GM21528 (cell line): Measurements from ENCODE around the gene EMP3.
"Not testable (repeated sequence)": the region's sequence is repeated elsewhere in the genome, so short reads cannot be mapped to it uniquely, and the experiment has no call there.

Experiments used
- ATAC-seq: cut with Tn5 transposase; IDR thresholded peaks from one replicate; pipeline ENCODE4 v1.9.1; 2021; ENCODE audit warnings: mild to moderate bottlenecking, moderate library complexity; ENCODE audit not compliant: unreplicated experiment, low FRiP score

EMP3 gene

GRCh38 chr19:48325265-48325910 is at the start of gene EMP3:
TSS of gene EMP3 (plus strand) at chr19:48325552. CDS start at chr19:48326845, 1,293 bp downstream.
- ATAC-seq: no peak

GRCh38 chr19:48279747-48280146 is 45.6 kb upstream of the EMP3 start:
- no peak for ATAC-seq

GRCh38 chr19:48283908-48284307 is 41.4 kb upstream of the EMP3 start:
- no peak for ATAC-seq

- ATAC-seq: no peak
Observed at GRCh38 chr19:48284896-48285295, 40.5 kb upstream of the EMP3 start.

DNA sequence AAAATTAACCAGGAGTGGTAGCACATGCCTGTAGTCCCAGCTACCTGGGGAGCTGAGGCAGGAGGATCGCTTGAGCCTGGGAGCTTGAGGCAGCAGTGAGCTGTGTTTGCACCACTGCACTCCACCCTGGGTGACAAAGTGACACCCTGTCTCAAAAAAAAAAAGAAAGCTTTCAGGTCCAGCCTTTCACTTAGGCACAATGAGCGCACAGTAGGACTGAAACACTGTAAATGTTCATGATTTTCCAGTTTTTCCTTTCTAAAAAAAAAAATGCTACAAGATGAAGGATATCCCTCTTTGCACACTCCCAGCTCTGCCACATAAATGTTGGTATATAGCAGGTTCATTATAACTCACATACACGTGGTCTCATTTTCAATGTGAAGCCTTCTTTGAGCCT is 37.6 kb upstream of the EMP3 start:
- no peak for ATAC-seq

GRCh38 chr19:48290401-48290770 is 35.0 kb upstream of the EMP3 start:
- ATAC-seq: no peak

DNA sequence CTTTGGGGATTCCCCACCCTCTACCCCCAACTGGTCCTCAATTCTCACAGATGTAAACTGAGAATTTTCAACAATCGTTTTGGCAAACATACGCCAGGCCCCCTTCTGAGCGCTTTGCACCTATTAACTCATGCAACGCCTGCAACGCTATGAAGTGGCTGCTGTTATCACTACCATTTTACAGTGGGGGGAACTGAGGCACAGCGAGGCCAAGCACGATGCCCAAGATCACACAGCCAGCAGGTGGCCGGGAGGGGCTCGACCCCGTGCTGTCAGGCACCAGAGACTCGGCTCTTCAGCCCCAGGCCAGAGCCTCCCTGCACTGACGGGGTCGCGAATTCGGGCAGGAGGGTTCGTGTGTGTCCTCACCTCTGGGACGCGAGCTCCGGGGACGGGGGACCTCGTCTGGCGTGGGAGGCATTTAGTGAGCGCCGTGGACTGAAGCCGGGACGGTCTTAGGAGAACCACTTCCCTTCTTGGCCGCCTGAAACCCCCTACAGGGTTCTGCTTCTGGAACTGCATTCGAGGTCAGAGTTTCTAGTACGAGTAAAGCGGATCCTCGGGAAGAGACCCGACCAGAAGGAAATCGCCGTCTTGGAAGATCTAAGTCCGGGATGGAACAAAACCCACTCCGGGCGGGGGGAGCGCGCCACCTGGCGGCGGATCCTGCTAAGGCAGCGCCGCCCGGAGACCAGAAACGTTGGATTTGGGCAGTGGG is 34.4 kb upstream of the EMP3 start:
- ATAC-seq: no peak

- ATAC-seq: not testable (repeated sequence)
Observed at GRCh38 chr19:48291489-48291815, 33.9 kb upstream of the EMP3 start.

- no peak for ATAC-seq
Observed at GRCh38 chr19:48292798-48293197, 32.6 kb upstream of the EMP3 start.

- no peak for ATAC-seq
Observed at GRCh38 chr19:48295458-48295857, 29.9 kb upstream of the EMP3 start.

GRCh38 chr19:48296963-48297734 is 28.2 kb upstream of the EMP3 start:
- no peak for ATAC-seq

GRCh38 chr19:48297975-48298374 is 27.4 kb upstream of the EMP3 start:
- ATAC-seq: no peak

GRCh38 chr19:48301886-48302599 is 23.3 kb upstream of the EMP3 start:
- ATAC-seq: no peak

GRCh38 chr19:48302600-48302959 is 22.8 kb upstream of the EMP3 start:
- ATAC-seq: no peak

GRCh38 chr19:48303367-48303766 is 22.0 kb upstream of the EMP3 start:
- ATAC-seq: no peak

GRCh38 chr19:48303866-48304265 is 21.5 kb upstream of the EMP3 start:
- no peak for ATAC-seq

DNA sequence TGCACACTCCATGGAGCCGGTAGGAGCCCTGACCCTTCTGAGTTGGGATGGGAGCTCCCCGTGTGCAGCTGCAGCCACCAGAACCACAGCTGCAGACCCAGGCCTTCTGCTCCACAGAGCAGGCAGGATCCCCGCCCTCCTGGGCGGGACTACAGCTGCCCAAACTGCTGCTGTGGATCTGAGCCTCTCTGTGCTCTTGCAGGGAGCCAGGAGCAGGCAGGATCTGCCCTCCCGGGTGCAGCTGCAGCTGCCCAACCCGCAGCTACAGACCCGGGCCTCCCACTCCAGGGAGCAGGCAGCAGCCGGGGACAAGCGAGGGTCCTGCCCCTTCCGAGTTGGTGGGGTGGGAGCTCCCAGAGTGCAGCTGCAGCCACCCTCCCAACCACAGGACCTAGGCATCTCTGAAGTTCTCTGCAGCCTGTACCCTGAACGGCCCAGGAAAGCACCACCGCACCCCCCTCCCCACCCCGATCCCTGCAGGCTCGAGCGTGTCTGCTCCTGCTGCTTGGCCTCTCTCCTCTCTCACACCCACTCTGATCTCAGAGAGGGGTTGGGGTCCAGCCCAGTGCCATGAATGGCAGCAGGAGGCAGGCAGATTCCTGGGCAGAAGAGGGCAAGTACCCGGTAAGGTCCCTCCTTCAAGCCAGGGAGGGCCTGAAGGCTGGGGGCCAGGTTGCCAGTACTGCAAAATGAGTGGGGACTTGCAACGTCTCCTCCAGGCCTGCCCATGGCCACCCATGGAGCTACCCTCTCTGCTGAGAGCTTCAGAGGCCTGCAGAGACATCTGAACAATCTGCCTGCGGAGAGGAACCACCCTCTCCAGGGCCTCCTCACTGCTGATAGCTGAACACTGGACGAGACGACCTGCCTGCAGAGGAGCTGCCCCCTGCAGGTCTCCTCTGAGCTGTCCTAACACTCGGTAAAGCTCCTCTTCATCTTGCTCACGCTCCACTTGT is 16.4 kb upstream of the EMP3 start:
- no peak for ATAC-seq

- not testable (repeated sequence) for ATAC-seq
Observed at GRCh38 chr19:48309731-48310130, 15.6 kb upstream of the EMP3 start.

- no peak for ATAC-seq
Observed at GRCh38 chr19:48310227-48310626, 15.1 kb upstream of the EMP3 start.

GRCh38 chr19:48311384-48311783 is 14.0 kb upstream of the EMP3 start:
- ATAC-seq: no peak
